Testis (tissue), 2 donors: Measurements from ENCODE around the gene MYEOV.

Experiments used
- CTCF ChIP-seq, 3 experiments: fragments of 450-650 bp in 2 of 3; fragments of 200-600 bp in 1 of 3; sonication (generic) in 1 of 3; IDR thresholded peaks; one replicate each; pipeline ENCODE4 v1.5.1; 2016 to 2019; ENCODE audit warnings: antibody characterized with exemption in 3 of 3, mild to moderate bottlenecking in 2 of 3, moderate library complexity in 1 of 3
- POLR2A ChIP-seq: fragments of 450-650 bp; IDR thresholded peaks from one replicate; pipeline ENCODE4 v1.6.1; 2017; ENCODE audit warnings: antibody characterized with exemption, mild to moderate bottlenecking, moderate library complexity

- TF ChIP-seq CTCF (IDR thresholded peaks at IDR 0.05), result no peak
- TF ChIP-seq POLR2A, result no peak
Observed at GRCh38 chr11:69337211-69337721, 43.3 kb downstream of the MYEOV start.
